IPS-20b (cell line): ENCODE results near the gene STAT4.

ENCODE experiments used
- H3K27ac ChIP-seq: one replicate; pipeline ENCODE4 v1.5.1; 2013; ENCODE audit warnings: low read length
- H3K27me3 ChIP-seq: 2 replicates; pipeline ENCODE4 v1.6.1; 2013; ENCODE audit warnings: mild to moderate bottlenecking, low read length, inconsistent platforms; ENCODE audit not compliant: insufficient read depth
- H3K36me3 ChIP-seq: 2 replicates; pipeline ENCODE4 v1.6.1; 2013; ENCODE audit warnings: low read depth, mild to moderate bottlenecking, inconsistent platforms, low read length, moderate library complexity; ENCODE audit not compliant: insufficient read depth
- H3K4me1 ChIP-seq: 2 replicates; pipeline ENCODE4 v1.6.1; 2013; ENCODE audit warnings: mild to moderate bottlenecking, control low read depth, inconsistent platforms, low read length, moderate library complexity; ENCODE audit not compliant: insufficient read depth
- H3K4me3 ChIP-seq: 2 replicates; pipeline ENCODE4 v1.5.1; 2013; ENCODE audit warnings: mild to moderate bottlenecking, low read length, inconsistent platforms
- H3K9ac ChIP-seq: 2 replicates; pipeline ENCODE4 v1.6.1; 2013; ENCODE audit warnings: low read depth, mild to moderate bottlenecking, inconsistent platforms, low read length, moderate library complexity
- H3K9me3 ChIP-seq: 2 replicates; pipeline ENCODE4 v1.6.1; 2013; ENCODE audit warnings: mild to moderate bottlenecking, low read depth, low read length, inconsistent platforms; ENCODE audit not compliant: insufficient read depth

Gene STAT4

DNA sequence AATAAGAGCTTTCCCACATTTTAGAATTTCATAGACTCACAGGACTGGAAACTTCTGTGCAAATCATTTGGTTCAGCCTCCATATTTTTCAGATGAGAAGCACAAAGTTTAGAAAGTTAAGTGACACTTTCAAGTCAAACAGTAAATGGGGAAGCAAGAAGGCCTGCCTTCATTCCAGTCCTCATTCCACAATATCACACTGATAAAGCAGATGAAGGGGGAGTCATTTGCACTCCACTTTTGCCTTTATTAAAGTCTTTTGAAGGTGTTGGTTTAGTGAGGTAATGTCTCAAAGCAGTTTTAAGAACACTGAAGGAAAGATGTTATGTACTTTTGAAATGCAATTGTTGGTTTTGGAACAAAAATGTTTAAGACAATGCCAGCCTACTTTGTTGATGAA is 32.7 kb upstream of the STAT4 start:
- H3K4me1 ChIP-seq = no peaks in the 10 kb centered on the region
- no peak overlapping the region for H3K4me3 ChIP-seq
- H3K36me3 ChIP-seq = no peaks in the 10 kb centered on the region
- no peaks in the 10 kb centered on the region for H3K9me3 ChIP-seq
- no peak overlapping the region for H3K27ac ChIP-seq
- no peaks in the 10 kb centered on the region for H3K27me3 ChIP-seq
- H3K9ac ChIP-seq = no peak overlapping the region

DNA sequence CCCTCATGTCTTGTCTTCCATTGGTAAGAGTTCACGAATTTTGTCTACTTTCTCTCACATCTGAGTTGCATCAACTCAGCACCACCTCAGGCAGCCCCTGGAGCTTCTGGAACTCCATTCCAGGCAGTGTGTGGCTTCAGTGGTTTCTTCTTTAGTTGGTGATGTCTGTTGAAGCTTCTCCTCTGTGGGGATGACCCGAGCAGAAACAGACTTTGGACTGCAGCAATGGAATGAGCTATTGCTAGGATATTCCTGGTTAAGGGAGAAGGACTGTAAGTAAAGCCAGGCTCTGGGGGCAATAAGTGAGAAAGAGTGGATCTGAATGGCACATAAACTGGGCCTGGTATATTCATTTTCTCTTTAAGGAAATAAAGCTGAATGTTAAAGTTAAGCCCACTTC is 32.3 kb upstream of the STAT4 start:
- H3K4me1 ChIP-seq = no peaks in the 10 kb centered on the region
- H3K9me3 ChIP-seq = no peaks in the 10 kb centered on the region
- no peak overlapping the region for H3K27ac ChIP-seq
- no peaks in the 10 kb centered on the region for H3K27me3 ChIP-seq
- H3K9ac ChIP-seq = no peak overlapping the region
- no peak overlapping the region for H3K4me3 ChIP-seq
- no peaks in the 10 kb centered on the region for H3K36me3 ChIP-seq

DNA sequence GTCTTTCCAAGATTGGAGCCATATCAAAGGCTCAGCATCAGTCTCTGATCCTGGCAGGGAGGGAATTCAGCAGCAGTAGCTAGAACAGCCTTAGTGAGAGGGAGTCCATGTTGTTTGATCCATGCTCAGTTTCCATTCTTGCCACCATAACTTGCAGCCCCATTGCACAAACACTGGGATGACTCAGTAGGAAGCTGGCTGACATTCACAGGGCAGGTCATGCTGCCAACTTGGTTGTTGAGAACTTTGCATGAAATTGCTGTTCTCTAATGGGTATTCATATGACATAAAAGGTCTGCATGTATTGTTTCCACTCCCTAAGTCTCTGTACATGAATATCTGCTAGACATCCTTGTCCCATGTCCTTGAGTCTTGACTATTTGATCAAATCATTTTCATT is 29.9 kb upstream of the STAT4 start:
- Histone ChIP-seq H3K36me3 (no peaks in the 10 kb centered on the region), H3K4me3 (no peak overlapping the region), H3K27ac (no peak overlapping the region), H3K9me3 (no peaks in the 10 kb centered on the region), H3K4me1 (no peaks in the 10 kb centered on the region), H3K9ac (no peak overlapping the region), H3K27me3 (no peaks in the 10 kb centered on the region)

DNA sequence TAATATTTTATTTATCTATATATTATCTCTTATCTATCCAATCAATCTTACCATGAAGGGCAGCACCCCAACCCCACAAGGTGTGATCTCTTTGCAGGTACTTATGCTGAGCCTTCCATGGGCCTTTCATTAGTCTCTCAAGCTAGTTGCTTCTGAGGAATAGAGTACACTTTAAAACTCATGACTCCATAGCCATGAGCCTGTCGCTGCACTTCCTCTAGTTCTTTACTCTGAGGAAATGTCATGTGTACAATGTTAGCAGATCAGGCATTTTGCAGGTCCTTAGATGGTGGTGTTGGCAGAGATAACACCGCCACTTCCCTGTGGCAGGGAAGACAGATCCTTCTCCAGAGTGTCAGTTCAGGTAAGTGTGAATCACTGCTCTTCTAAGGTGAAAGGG is 29.5 kb upstream of the STAT4 start:
- no peaks in the 10 kb centered on the region for H3K36me3 ChIP-seq

DNA sequence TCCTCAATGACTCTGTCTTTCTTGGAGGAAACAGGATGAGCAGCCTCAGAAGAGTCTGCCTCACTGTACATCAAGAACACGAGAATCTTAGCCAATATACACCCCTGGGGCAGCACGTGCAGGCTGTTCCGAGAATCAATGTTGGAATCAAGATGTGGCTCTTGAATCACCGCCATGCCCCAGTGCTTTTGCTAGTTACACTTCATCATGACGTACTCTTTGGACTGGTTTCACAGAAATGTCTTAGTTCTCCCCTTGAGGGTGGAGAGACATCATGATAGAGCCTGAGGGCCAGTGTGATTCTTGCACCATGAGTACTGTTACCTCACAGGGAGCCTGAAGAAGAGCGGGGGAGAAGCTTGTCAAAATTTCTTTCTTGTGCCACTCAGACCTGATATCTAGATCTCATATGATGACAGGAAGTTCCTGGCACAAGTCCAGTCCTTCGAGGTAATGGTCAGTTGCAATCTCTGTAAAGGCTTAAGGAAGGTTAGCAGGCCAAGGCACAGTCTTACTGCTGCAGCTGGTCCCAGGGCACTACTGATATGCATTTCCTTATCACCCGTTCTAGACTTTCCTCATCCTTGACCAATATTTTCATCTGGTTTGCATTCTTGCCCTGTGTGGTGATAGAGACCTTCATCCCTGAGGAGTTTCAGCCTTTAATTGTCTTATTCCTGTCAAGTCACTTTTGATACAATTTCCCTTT is 28.2 kb upstream of the STAT4 start:
- peaks cover 8% of the 10 kb centered on the region; the same call in 1 of the 2 replicates for H3K4me1 ChIP-seq
- no peaks in the 10 kb centered on the region for H3K9me3 ChIP-seq
- no peaks in the 10 kb centered on the region for H3K27me3 ChIP-seq
- H3K36me3 ChIP-seq = no peaks in the 10 kb centered on the region
- H3K9ac ChIP-seq = no peak overlapping the region
- H3K4me3 ChIP-seq = no peak overlapping the region
- H3K27ac ChIP-seq = no peak overlapping the region

More for the DNA sequence above, 29.5 kb upstream of the STAT4 start:
- no peak overlapping the region for H3K27ac ChIP-seq
- no peak overlapping the region for H3K4me3 ChIP-seq
- H3K4me1 ChIP-seq = no peaks in the 10 kb centered on the region
- H3K9me3 ChIP-seq = no peaks in the 10 kb centered on the region
- H3K27me3 ChIP-seq = no peaks in the 10 kb centered on the region
- H3K9ac ChIP-seq = no peak overlapping the region

DNA sequence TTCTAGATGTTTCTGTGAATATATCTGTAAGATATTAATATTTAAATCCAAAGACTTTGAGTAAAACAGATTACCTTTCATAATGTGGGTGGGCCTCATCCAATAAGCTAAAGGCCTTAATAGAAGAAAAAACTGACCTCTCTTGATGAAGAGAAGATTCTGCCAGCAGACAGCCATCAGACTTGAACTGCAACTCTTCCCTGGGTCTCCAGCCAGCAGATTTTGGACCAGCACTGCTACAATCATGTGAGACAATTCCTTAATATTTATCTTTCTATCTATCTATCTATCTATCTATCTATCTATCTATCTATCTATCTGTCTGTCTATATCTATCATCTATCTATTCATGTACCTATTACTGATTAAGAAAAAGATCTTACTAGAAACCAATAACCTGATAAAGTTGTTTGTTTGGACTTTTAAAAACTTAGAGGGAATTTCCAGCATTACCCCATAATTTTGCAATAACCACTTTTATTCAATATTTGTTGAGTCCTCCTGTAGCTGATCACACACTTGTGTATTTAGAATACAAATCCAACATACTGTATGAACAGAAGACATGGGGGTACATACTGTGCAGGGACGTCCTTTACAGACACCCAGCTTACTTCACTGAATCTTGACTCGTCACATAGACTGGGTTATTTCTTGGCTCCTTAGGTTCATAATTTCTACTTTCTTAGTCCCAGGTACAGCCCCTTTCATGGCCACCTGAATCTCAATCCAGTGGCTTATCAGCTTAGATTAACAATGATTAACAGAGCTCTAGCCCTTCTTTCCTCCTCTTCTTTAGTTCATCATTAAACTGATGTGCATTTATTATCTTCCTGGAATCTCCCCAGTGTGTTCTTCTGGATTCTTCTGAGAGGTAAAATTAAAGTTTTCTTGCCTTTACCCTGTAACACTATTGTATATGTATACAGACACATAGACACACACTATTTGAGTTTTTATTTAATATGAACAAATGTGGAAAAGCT is 27.2 kb upstream of the STAT4 start:
- peaks cover 8% of the 10 kb centered on the region; the same call in 1 of the 2 replicates for H3K4me1 ChIP-seq
- no peak overlapping the region for H3K4me3 ChIP-seq
- no peaks in the 10 kb centered on the region for H3K9me3 ChIP-seq
- no peak overlapping the region for H3K9ac ChIP-seq
- H3K36me3 ChIP-seq = no peaks in the 10 kb centered on the region
- H3K27me3 ChIP-seq = no peaks in the 10 kb centered on the region
- H3K27ac ChIP-seq = no peak overlapping the region

DNA sequence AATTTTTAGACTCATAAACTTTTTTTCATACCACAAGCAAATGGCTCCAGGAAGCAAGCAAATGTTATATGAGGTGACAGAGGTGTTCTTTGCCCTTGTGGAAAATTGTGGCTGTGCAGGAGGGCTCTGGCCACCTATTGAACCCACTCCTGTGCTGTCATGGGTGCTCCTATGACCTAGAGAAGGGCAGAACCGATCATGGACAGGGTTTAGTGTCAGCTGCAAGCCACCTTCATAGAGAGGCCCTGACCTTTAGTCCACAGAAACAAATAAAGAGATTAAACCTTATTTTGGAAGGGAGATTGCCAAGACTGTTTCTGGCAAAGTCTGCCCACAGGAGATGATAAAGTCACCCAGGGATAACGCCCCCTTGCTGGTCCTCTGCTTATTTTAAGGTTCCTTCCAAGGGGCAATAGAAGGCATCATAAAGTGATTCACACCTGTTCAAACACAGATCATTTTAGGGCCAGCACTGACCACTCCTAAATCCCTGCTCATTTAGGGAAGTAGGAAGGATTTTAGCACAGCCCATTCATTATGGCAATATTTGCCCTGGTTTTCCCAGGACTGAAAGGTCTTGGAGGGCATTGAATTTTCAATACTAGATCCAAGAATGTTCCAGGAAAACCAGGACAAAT is 26.1 kb upstream of the STAT4 start:
- Histone ChIP-seq H3K4me1 (peaks cover 8% of the 10 kb centered on the region; the same call in 1 of the 2 replicates), H3K27ac (no peak overlapping the region), H3K4me3 (no peak overlapping the region), H3K27me3 (no peaks in the 10 kb centered on the region), H3K36me3 (no peaks in the 10 kb centered on the region), H3K9me3 (no peaks in the 10 kb centered on the region), H3K9ac (no peak overlapping the region)

DNA sequence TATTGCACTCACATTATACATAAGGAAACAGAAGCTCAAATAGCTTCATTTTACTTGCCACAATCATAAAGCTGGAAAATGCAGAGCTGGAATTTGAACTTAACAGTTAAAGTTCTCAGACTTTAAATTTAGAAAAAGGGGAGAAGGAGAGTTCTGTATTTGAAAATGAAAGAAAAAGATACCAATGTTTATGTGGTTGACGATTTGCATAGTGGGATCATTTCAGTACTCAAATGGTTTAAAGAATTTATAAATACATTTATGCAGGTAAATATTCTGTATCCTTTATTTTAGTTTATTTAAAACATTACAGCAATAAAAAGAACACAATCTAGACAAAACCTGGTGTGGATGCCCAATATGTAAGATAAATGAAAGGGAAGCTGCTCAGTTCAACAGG is 25.5 kb upstream of the STAT4 start:
- H3K9ac ChIP-seq = no peak overlapping the region
- no peaks in the 10 kb centered on the region for H3K36me3 ChIP-seq
- H3K4me3 ChIP-seq = no peak overlapping the region
- H3K4me1 ChIP-seq = peaks cover 8% of the 10 kb centered on the region; the same call in 1 of the 2 replicates
- no peak overlapping the region for H3K27ac ChIP-seq
- no peaks in the 10 kb centered on the region for H3K27me3 ChIP-seq
- H3K9me3 ChIP-seq = no peaks in the 10 kb centered on the region

DNA sequence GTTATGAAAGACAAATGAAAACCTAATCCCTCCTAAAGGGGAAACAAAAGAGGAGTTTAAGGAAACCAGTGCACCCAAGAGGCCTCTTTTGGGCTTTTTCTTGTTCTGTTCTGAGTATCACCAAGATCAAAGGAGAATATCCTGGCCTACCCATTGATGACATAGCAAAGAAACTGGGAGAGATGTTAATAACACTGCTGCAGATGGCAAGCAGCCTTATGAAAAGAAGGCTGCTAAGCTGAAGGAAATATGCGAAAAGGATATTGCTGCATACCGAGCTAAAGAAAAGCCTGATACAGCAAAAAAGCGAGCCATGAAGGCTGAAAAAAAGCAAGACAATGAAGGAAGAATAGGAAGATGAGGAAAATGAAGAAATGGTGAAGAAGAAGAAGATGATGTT is 23.6 kb upstream of the STAT4 start:
- H3K36me3 ChIP-seq = no peaks in the 10 kb centered on the region
- no peaks in the 10 kb centered on the region for H3K27me3 ChIP-seq
- no peak overlapping the region for H3K27ac ChIP-seq
- H3K4me1 ChIP-seq = peaks cover 8% of the 10 kb centered on the region; the same call in 1 of the 2 replicates
- no peak overlapping the region for H3K9ac ChIP-seq
- H3K4me3 ChIP-seq = no peak overlapping the region
- H3K9me3 ChIP-seq = no peaks in the 10 kb centered on the region

DNA sequence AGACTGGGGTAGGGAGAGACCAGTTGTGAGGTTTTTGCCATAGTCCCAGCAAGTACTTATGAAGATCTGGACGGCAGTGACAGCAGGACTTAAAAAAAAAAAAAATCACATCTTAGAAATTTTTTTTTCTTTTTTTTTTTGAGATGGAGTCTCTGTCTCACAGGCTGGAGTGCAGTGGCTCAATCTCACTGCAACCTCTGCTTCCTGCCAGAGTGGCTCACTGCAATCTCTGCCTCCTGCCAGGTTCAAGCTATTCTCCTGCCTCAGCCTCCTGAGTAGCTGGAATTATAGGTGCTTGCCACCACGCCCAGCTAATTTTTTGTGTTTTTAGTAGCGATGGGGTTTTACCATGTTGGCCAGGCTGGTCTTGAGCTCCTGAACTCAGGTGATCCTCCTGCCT is 22.4 kb upstream of the STAT4 start:
- Histone ChIP-seq H3K36me3 (no peaks in the 10 kb centered on the region), H3K4me3 (no peak overlapping the region), H3K4me1 (peaks cover 8% of the 10 kb centered on the region; the same call in 1 of the 2 replicates), H3K27ac (no peak overlapping the region), H3K27me3 (no peaks in the 10 kb centered on the region), H3K9ac (no peak overlapping the region), H3K9me3 (no peaks in the 10 kb centered on the region)

DNA sequence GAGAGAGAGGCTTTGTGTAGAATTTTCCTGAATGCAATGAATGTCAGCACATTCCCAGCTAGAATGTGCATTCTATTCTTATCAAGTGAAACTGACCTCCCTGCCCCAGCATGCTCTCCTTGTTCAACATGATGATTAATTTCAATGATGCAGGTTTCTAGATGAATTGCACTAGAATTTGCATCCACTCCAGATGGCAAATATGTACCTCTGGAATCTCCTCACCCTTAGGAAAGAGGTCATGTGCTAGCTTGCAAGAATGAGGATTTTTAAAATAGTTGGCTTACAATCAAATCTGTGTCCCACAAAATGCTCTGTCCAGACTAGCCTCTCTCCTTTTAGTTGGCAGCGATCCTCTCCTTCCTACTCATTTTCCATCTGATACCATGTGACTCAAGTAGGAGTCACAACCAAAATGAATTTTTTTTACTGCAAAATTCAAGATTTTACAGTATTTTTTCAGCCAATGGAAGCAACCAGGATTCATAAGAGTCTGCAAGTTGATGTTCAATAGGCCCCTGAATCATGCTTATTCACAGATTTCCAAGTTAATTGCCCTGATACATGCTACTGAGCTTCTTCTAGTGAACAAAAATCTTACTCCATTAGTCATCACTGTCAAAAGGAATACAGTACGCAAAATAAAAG is 21.0 kb upstream of the STAT4 start:
- Histone ChIP-seq H3K36me3 (no peaks in the 10 kb centered on the region), H3K4me3 (no peak overlapping the region), H3K27ac (no peak overlapping the region), H3K4me1 (peaks cover 8% of the 10 kb centered on the region; the same call in 1 of the 2 replicates), H3K9me3 (no peaks in the 10 kb centered on the region), H3K9ac (no peak overlapping the region), H3K27me3 (no peaks in the 10 kb centered on the region)
